Endothelial cell of umbilical vein (primary cell): Measurements from ENCODE around the gene MYBPHL. TPM values are rescaled to one million over a fixed set of nuclear protein-coding genes. Genes with fewer than 3 reads are reported as not detected.

ENCODE experiments used
- BruUV-seq: library from RNA; stranded (reverse); fragments of 400-500 nt; replicated peaks from 2 replicates; lab custom pipeline; 2021; lab: Mats Ljungman, UMichigan
- CTCF ChIA-PET: fragments of 300-600, 350-600 bp; sonication (Branson Sonifier 250); formaldehyde crosslinking; loops from one replicate; lab custom pipeline; 2021; ENCODE audit warnings: antibody characterized with exemption, inconsistent platforms; lab: Charles Lee
- POLR2A ChIA-PET: fragments of 300-600, 350-600 bp; sonication (Branson Sonifier 250); formaldehyde crosslinking; loops from one replicate; lab custom pipeline; 2021; ENCODE audit warnings: antibody characterized with exemption, inconsistent platforms; lab: Charles Lee
- DNase-seq: peaks from one replicate; pipeline ENCODE4 v3.0.0-alpha.2; 2011; ENCODE audit warnings: low read depth, low spot score
- FAIRE-seq: peaks from 2 replicates; lab custom pipeline; 2011; peaks lifted over from hg19 to GRCh38; lab: Jason Lieb, UNC
- H2AFZ ChIP-seq: 2 replicates; pipeline ENCODE4 v1.6.0; 2012; ENCODE audit warnings: low read depth, low read length, control low read depth, inconsistent platforms
- H3K27ac ChIP-seq: 2 replicates; pipeline ENCODE4 v1.5.1; 2011; ENCODE audit warnings: low read depth, mild to moderate bottlenecking, control low read depth, low read length, moderate library complexity; ENCODE audit not compliant: insufficient read depth
- H3K27me3 ChIP-seq, 2 experiments: 2 replicates each; pipeline versions ENCODE4 v1.6.0 to v1.6.1; 2011; ENCODE audit warnings: low read length in 2 of 2, mixed read lengths in 1 of 2; ENCODE audit not compliant: control insufficient read depth in 2 of 2, insufficient read depth in 2 of 2
- H3K36me3 ChIP-seq, 2 experiments: 2 replicates in 1 of 2; 3 replicates in 1 of 2; pipeline ENCODE4 v1.5.1; 2011; ENCODE audit warnings: low read length in 2 of 2, mild to moderate bottlenecking in 1 of 2, moderate library complexity in 1 of 2; ENCODE audit not compliant: control insufficient read depth in 2 of 2, insufficient read depth in 2 of 2; ENCODE audit errors: extremely low read depth in 1 of 2
- H3K4me1 ChIP-seq: 3 replicates; pipeline ENCODE4 v1.5.1; 2011; ENCODE audit warnings: mild to moderate bottlenecking, low read length; ENCODE audit not compliant: control insufficient read depth, insufficient read depth; ENCODE audit errors: extremely low read depth
- H3K4me2 ChIP-seq: 2 replicates; pipeline ENCODE4 v1.6.1; 2011; ENCODE audit warnings: low read length, control low read depth, mixed read lengths; ENCODE audit not compliant: insufficient read depth
- H3K4me3 ChIP-seq, 3 experiments: fragments of 200-600 bp in 1 of 3; sonication (generic), shearing (Covaris generic) in 1 of 3; replicated peaks in 1 of 3; 2 replicates each; pipeline ENCODE4 v1.5.1; 2011 to 2016; ENCODE audit warnings: control low read depth in 3 of 3, low read length in 3 of 3, mild to moderate bottlenecking in 2 of 3, inconsistent platforms in 1 of 3, low read depth in 1 of 3, moderate library complexity in 1 of 3; ENCODE audit not compliant: insufficient read depth in 1 of 3
- H3K79me2 ChIP-seq: 2 replicates; pipeline ENCODE4 v1.6.0; 2012; ENCODE audit warnings: low read length, inconsistent platforms; ENCODE audit not compliant: control insufficient read depth, insufficient read depth
- H3K9ac ChIP-seq: replicated peaks from 2 replicates; pipeline ENCODE3; 2011; ENCODE audit warnings: low read length, control low read depth; ENCODE audit not compliant: insufficient read depth; ENCODE audit errors: extremely low read depth
- H3K9me1 ChIP-seq: replicated peaks from 3 replicates; pipeline ENCODE4 v1.6.0; 2011; ENCODE audit warnings: mild to moderate bottlenecking, low read length; ENCODE audit not compliant: control insufficient read depth, insufficient read depth; ENCODE audit errors: extremely low read depth
- H3K9me3 ChIP-seq: replicated peaks from 2 replicates; pipeline ENCODE4 v1.5.1; 2012; ENCODE audit warnings: low read length, inconsistent platforms; ENCODE audit not compliant: control insufficient read depth, insufficient read depth
- H4K20me1 ChIP-seq: replicated peaks from 2 replicates; pipeline ENCODE3; 2011; ENCODE audit warnings: mild to moderate bottlenecking, low read length; ENCODE audit not compliant: control insufficient read depth, insufficient read depth; ENCODE audit errors: extremely low read depth
- EZH2 ChIP-seq: IDR thresholded peaks from 2 replicates; pipeline ENCODE4 v1.6.1; 2012; ENCODE audit warnings: borderline replicate concordance, low read depth, mild to moderate bottlenecking, moderate library complexity, low read length, inconsistent platforms; ENCODE audit not compliant: severe bottlenecking
- FOS ChIP-seq: IDR thresholded peaks from 2 replicates; pipeline ENCODE4 v1.6.1; 2011; ENCODE audit warnings: mild to moderate bottlenecking, low read length, moderate library complexity, borderline replicate concordance; ENCODE audit not compliant: insufficient read depth
- GATA2 ChIP-seq: IDR thresholded peaks from 2 replicates; pipeline ENCODE4 v1.7.0; 2011; ENCODE audit warnings: low read depth, mild to moderate bottlenecking, moderate library complexity, mixed read lengths, low read length; ENCODE audit not compliant: insufficient read length, insufficient read depth
- JUN ChIP-seq: IDR thresholded peaks from 2 replicates; pipeline ENCODE4 v1.6.1; 2011; ENCODE audit warnings: borderline replicate concordance, low read depth; ENCODE audit not compliant: insufficient read length, insufficient read depth
- MYC ChIP-seq: IDR thresholded peaks from one replicate; pipeline ENCODE4 v1.6.1; 2011; ENCODE audit warnings: mild to moderate bottlenecking, low read depth, low read length
- POLR2A ChIP-seq: IDR thresholded peaks from 2 replicates; pipeline ENCODE4 v1.6.1; 2012; ENCODE audit warnings: low read depth, mild to moderate bottlenecking, control low read depth, low read length
- POLR2AphosphoS5 ChIP-seq: IDR thresholded peaks from 2 replicates; pipeline ENCODE4 v1.6.1; 2012; ENCODE audit warnings: low read depth, mild to moderate bottlenecking, control low read depth, low read length, moderate library complexity; ENCODE audit not compliant: insufficient read depth
- dilution Hi-C: fragments of 300-500 bp; cut with MboI; formaldehyde crosslinking; loops from one replicate; pipeline ENCODE4 v1.15.0; 2019; ENCODE audit warnings: low sequenced_read_pairs; ENCODE audit not compliant: extremely low pct_ligation_motif_present
- intact Hi-C: fragments of 100-400 bp; cut with micrococcal nuclease; formaldehyde crosslinking; loops from one replicate; pipeline ENCODE4 v1.10.0; 2022
- polyA plus RNA-seq, 4 experiments: library from polyadenylated mRNA; depleted of rRNA in 3 of 4; stranded (reverse) in 3 of 4; unstranded in 1 of 4; fragments of >200 nt; gene quantifications; 2 replicates each; pipeline versions ENCODE4 v1.2.1 to v1.2.3, GENCODE V29; 2011 to 2012; ENCODE audit warnings: missing spikeins in 1 of 4
- total RNA-seq: library from RNA; stranded (reverse); gene quantifications from 2 replicates; pipeline ENCODE4 v1.2.3, GENCODE V29; 2021
- TF ChIP-seq, protein P1 (sequence below), 2 donors: IDR thresholded peaks; 1 replicate in 1 of 2; 2 replicates in 1 of 2; pipeline ENCODE4 v1.5.1; 2011; ENCODE audit warnings: low read length in 2 of 2, mild to moderate bottlenecking in 2 of 2, moderate library complexity in 2 of 2, control low read depth in 1 of 2, inconsistent platforms in 1 of 2, low read depth in 1 of 2; ENCODE audit not compliant: insufficient read depth in 1 of 2; ENCODE audit errors: extremely low read depth in 1 of 2
- TF ChIP-seq, protein P2 (sequence below): IDR thresholded peaks from 2 replicates; pipeline ENCODE4 v1.6.1; 2011; ENCODE audit not compliant: insufficient read depth, insufficient read length

Gene MYBPHL
- total and polyA plus RNA-seq, 2 donors (not counting 3 experiments of a cell fraction or from before 2014, with no cell fraction given), result not detected

DNA sequence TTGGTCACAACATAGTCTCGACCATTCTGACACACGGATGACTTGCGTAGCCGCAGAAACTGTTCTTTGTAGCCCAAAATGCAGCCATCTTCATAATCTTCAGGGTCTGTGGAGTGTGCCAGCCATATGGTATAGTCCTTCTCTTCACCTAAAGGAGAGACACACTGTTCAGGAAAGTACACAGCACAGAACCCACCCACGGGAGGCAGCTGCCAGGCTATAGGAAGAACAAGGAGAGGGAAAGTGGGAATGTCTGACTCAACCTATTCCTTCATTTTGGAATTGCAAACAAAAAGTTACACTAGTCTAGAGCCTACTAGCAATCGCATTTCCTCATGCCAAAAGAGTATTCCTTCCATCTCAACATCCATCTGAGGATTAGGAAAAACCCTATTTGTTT is 16.2 kb upstream of the MYBPHL start:
- no peaks in the 10 kb centered on the region for H3K4me1 ChIP-seq
- no peaks in the 10 kb centered on the region for H3K36me3 ChIP-seq
- ChIA-PET CTCF (no interaction called here), POLR2A (no interaction called here)
- no peak overlapping the region for H3K9ac ChIP-seq
- no peak overlapping the region for H3K4me3 ChIP-seq
- intact Hi-C loops (no loop called here), dilution Hi-C loops (no loop called here)
- no peak overlapping the region for H3K27ac ChIP-seq
- TF ChIP-seq MYC (no peak), JUN (no peak), GATA2 (no peak), EZH2 (no peak), FOS (no peak), POLR2AphosphoS5 (no peak), POLR2A (no peak)
- TF ChIP-seq, protein P1, sequence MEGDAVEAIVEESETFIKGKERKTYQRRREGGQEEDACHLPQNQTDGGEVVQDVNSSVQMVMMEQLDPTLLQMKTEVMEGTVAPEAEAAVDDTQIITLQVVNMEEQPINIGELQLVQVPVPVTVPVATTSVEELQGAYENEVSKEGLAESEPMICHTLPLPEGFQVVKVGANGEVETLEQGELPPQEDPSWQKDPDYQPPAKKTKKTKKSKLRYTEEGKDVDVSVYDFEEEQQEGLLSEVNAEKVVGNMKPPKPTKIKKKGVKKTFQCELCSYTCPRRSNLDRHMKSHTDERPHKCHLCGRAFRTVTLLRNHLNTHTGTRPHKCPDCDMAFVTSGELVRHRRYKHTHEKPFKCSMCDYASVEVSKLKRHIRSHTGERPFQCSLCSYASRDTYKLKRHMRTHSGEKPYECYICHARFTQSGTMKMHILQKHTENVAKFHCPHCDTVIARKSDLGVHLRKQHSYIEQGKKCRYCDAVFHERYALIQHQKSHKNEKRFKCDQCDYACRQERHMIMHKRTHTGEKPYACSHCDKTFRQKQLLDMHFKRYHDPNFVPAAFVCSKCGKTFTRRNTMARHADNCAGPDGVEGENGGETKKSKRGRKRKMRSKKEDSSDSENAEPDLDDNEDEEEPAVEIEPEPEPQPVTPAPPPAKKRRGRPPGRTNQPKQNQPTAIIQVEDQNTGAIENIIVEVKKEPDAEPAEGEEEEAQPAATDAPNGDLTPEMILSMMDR (IDR thresholded peaks at IDR 0.05; ENCODE audit: extremely low read depth in 1 of 2, insufficient read depth in 1 of 2, low read depth in 1 of 2, low read length in 2 of 2), result no peak
- TF ChIP-seq, protein P2, sequence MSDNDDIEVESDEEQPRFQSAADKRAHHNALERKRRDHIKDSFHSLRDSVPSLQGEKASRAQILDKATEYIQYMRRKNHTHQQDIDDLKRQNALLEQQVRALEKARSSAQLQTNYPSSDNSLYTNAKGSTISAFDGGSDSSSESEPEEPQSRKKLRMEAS, result no peak
- no peak overlapping the region for H3K4me2 ChIP-seq
- no TSS peak for BruUV-seq
- no peaks in the 10 kb centered on the region for H3K9me1 ChIP-seq
- H3K9me3 ChIP-seq, result no peaks in the 10 kb centered on the region
- H3K27me3 ChIP-seq, result no peaks in the 10 kb centered on the region
- H2AFZ ChIP-seq, result no peak overlapping the region
- no peak for FAIRE-seq
- no peaks in the 10 kb centered on the region for H4K20me1 ChIP-seq
- H3K79me2 ChIP-seq, result no peaks in the 10 kb centered on the region
- DNase-seq, result no peak
